HPDE6-E6E7 (cell line): ENCODE results near the gene DMD.

Experiments
- DNase-seq: peaks from one replicate; pipeline ENCODE4 v3.0.0; 2011; ENCODE audit warnings: missing footprints; ENCODE audit errors: extremely low spot score

The DMD gene

GRCh38 chrX:31298916-31299315 is 1912.4 kb downstream of the DMD start:
- DNase-seq = no peak

DNA sequence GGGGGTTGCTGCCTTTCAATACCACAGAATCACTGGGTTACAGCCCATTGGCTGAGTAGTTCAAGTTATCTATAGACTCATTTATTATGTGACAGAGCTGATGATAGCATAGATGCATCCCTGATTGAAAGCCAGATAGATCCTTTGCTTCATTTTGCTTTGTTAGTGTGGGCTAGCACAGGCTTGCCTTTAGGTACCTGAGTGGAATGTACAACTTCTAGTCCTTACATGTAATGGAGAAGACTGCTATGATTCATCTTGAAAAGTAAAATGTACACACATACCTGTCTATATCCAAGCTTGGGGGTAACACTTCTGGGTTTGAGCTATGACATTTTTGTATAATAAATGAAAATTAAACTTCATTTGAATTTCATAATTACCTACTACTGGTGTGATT is 1913.5 kb downstream of the DMD start:
- peak; percentile 26 for DNase-seq

GRCh38 chrX:31294475-31294874 is 1916.9 kb downstream of the DMD start:
- DNase-seq = no peak

- DNase-seq = no peak
Observed at GRCh38 chrX:31293409-31293808, 1917.9 kb downstream of the DMD start.

GRCh38 chrX:31291131-31291530 is 1920.2 kb downstream of the DMD start:
- no peak for DNase-seq

- no peak for DNase-seq
Observed at GRCh38 chrX:31287861-31288260, 1923.5 kb downstream of the DMD start.

DNA sequence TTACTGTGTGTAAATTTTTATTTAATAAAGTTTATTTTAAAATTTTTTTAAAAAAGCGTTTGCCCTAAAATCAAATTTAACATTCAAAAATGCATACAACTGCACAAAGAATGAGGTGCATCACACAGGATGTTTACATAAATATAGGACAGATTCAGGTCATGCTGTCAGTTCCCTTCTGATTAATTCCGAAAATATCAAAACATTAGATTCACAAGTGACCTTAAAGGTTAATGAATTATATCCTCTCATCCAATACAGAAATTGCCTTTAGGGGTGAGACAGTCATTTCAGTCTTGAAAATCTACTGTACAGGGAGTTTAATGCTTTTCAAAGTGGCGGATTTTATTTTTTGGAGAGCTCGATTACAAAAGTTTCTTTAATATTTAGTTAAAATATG is 1930.8 kb downstream of the DMD start:
- no peak for DNase-seq

GRCh38 chrX:31279359-31279758 is 1932.0 kb downstream of the DMD start:
- DNase-seq = no peak

GRCh38 chrX:31272472-31272775 is 1938.9 kb downstream of the DMD start:
- DNase-seq = no peak

DNA sequence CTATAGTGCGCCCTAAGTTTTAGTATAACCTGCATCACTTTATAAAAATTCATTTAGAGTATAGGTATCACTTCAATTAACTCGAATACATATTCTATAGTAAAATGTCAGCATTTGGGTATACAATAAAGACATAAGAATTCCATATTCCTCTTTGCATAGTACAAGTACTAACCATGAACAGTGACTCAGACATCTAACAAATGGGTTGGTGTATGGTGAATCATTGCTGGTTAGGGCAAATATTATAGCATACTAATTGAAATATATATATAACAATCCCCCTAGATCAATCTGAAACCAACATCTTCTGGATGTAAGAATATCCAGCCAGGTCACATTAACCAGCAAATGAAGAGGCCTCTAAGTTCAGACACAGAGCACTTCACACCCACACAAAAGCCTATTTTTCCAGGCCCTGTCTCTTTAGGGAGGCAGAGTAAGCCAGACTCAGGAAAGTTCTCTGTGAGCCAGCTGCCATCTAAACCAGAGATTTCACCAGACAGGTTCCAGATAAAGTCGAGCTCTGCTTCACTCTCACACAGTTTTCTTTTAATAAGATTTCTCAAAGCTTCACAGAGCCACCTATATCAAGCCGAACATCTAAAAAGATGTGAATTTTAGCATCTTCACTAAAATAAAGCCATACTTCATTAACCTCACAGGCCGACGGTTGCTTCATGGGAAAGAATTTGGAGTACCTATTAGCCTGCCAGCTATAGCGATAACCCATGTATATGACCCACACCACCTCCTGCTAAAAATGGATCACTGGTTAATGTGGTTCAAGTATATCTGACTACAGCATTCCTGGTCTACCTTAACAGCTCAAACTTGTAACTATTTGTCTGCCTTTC is 1939.5 kb downstream of the DMD start:
- DNase-seq = no peak

DNA sequence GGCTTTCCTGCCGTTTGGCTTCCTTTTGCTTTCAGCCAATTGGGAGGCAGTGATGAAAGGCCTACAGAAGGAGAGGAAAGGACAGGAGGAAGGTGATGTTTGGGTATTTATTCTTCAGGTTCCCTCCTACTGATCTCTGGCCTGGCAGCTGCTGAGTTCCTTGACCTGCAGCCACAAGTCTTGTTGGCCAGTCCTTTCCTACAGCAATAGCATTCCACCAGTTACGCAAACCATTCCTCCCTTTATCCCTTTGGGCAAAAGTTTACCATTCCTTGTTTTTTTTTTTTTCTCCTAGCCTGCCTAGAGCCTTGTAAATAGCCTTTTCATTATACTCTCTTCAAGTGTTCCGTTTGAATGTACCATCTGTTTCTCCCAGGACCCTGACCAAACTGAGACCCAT is 1941.4 kb downstream of the DMD start:
- DNase-seq = no peak

DNA sequence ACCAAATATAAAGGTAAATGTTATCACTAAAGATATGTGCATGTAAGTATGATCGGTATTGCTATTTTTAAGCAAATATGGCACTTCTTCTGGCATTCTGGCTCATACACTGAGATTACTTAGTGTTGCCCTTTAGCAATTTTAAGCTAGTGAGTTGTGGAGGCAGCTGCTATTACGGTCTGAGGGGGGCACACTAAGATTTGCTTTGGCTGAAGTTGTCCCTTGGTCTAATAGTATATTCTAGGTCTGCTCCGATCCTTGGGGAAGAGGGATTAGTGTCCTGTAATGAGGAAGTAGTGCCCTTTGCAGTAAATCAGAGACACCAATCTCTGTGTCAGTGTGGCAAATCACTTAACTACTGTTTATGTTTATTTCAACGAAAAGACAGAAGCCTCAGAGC is 1943.0 kb downstream of the DMD start:
- DNase-seq = no peak

DNA sequence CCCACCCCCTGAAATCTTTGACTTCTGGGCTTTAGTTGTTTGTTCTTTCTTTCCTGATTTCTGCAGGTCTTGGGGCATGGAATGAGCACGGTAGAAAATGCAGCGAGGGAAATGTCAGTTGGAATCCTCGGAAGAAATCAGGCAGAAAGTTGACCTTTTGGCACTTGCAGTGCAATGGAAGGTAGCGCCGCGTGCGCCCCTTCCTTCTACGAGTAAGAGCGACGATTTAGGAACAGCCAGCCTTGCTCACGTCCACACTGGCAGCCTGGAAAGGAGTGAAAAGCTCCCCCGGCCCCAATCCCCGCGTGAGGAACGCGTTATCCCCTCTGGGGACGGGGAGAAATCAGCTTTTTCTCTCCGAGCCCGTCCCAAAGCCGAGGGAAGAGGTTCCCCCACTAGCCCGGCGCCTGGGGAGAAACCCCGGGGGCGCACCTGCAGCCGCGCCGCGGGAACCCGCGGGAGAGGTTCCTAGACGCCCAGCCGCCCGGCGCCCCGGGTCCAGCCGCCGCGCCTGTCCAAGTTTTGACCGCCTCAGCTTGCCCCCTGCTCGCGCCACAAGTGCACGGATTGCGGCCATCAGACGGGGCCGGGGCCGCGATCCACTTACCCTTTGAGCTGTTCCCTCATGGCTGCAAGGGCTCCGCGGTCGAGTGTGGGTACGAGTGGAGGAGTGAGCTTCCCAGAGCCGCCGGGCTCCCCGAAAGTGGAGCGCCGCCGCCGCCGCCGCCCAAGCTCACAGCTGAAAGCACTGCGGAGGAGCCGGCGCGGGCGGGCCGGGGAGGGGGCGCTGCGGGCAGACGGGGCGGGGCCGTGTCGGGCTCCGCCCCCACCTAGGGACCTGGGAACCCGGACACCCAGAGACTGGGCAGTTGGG is 1944.9 kb downstream of the DMD start:
- DNase-seq = no peak

DNA sequence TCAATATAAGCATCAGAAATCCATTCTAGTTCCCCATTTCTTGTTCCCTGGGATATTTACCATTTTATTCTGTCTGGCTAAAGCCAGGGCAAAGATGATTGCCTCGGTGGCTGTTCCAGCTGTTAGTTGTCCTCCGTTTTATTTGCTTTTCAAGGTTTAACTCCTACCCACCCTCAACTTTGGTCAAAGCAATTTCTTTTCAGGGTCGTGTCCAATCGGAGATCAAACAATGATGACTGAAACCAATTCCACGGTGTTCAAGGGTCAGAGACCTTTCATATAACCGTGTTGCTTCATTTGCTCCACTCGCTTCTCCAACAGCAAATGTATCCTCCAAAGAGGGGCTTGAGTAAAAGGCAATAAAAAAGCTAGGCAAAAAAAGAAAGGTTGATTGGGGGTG is 1946.0 kb downstream of the DMD start:
- DNase-seq = no peak

DNA sequence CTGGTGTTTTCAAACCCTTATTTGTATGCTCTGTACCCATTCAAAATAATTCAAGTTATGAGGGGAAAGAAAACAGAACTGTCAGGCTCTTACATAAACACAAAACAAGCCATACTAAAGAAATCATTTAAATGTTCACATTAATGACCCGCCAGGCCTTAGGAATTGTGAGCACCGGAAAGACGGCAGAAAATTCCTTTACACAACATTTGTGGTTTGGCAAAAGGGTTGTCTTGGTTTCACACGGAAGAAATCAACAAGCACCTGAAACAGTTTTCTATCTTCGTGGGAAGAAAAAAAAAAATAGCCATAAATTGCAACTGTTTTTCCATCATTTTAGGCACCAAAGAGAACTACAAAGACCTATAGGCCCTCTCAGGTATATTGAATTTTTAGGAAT is 1951.0 kb downstream of the DMD start:
- DNase-seq = no peak

DNA sequence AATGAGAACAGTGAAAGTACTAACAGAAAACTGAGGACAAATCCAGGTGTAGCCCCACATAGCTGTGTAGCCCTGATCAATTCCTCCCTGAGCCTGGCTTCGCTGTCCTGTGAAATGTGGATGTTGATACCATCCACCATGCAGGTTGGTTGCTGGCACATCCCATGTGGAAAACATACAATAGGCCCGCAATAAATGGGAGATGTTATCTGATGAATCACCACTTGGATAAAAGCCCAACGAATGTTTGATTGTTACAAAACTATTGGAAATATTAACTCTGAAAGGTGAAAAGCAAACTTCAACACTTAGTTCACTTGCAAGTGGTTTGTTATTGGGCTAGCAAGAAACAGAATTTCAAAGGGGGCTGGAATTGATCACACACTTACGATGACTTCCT is 1953.2 kb downstream of the DMD start:
- DNase-seq = no peak

GRCh38 chrX:31255310-31256033 is 1955.9 kb downstream of the DMD start:
- no peak for DNase-seq

GRCh38 chrX:31252133-31252532 is 1959.2 kb downstream of the DMD start:
- no peak for DNase-seq

- DNase-seq = no peak
Observed at GRCh38 chrX:31251336-31251735, 1960.0 kb downstream of the DMD start.

- no peak for DNase-seq
Observed at GRCh38 chrX:31245714-31246113, 1965.6 kb downstream of the DMD start.

DNA sequence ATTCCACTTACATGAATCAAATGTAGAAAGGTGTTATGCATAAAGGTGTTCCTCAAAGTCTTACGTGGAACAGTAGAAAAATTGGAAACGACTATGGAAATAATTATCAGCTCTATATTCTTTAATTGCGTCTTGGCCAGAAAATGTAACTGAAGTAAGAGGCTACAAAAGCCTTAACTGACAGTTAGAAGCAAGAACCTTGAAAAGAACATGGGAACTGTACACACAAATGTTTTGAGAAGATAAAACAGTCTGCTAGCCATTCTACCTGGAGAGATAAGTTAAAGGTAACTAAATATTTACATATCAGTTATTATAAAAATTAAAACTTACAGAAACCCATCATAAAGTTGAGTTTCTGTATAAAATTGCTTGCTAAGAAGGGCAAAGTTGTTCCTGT is 1967.5 kb downstream of the DMD start:
- DNase-seq = no peak

DNA sequence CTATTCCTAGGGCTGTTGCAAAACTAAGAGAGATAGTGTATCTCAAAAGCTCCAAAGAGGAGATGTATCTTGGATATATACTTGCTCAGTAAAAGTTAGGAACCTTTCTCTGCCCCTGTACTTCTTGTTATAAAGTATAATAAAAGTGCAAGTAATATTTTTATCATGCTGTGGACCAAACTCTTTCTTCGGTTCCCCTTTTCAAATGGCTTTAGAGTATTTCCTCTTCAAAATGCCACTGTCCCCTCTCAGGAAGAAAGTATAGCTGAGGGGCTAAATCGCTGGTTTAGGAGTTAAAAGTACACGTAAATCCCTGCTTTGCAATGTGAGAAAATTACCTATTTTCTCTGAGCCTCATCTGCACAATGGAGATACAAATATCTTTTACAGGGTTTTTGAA is 1970.4 kb downstream of the DMD start:
- DNase-seq = no peak

DNA sequence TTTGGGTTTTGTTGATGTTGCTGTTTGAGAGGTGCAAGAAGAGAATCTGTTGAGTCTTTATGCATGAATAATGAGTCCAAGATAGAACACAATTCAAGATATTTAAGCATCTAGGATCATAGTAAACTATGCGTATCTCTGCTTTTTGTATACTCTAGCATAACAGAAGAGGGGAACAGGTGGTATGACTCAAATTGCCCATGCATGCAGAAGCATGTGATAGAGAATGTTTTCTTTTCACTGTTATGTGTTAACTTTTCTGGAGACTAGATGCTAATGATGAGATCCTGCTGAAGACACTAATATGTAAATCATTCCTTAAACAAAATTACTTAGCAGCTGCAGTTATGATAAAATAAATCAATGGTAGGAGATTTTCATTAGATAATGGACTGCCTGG is 1974.2 kb downstream of the DMD start:
- no peak for DNase-seq
